Measurements from ENCODE around the gene FOLR3. TPM values are rescaled to one million over a fixed set of nuclear protein-coding genes. Genes with fewer than 3 reads are reported as not detected.

FOLR3 gene
- total and polyA plus RNA-seq, 2 experiments from 2014 or later = not detected

- H3K9me3 Mint-ChIP-seq = no peaks in the 10 kb centered on the region
- Histone ChIP-seq H2AFZ (no peak overlapping the region), H3F3A (replicated peaks; ENCODE audit: low read depth) (no peaks in the 10 kb centered on the region), H3K9me2 (ENCODE audit: insufficient read depth) (no peaks in the 10 kb centered on the region), H3K27me3 (ENCODE audit: insufficient read depth) (no peaks in the 10 kb centered on the region), H3K4me3 (no peak overlapping the region), H3K4me1 (ENCODE audit: insufficient read depth) (no peaks in the 10 kb centered on the region), H3K4me2 (no peak overlapping the region), H3K36me3 (ENCODE audit: insufficient read depth) (no peaks in the 10 kb centered on the region), H3K27ac (ENCODE audit: low read depth) (no peak overlapping the region), H4K20me1 (replicated peaks; ENCODE audit: insufficient read depth) (no peaks in the 10 kb centered on the region), H3K79me2 (replicated peaks; ENCODE audit: insufficient read depth) (no peaks in the 10 kb centered on the region)
- no peak for TF ChIP-seq CTCF (conservative IDR thresholded peaks at IDR 0.05; ENCODE audit: low read depth in 2 of 2)
- DNase-seq (ENCODE audit: low spot score) (no peak), ATAC-seq (no peak)
- no peak overlapping the region for H3K4me3 Mint-ChIP-seq
- no peaks in the 10 kb centered on the region for H3K36me3 Mint-ChIP-seq (ENCODE audit: low read depth)
- H3K4me1 Mint-ChIP-seq = no peaks in the 10 kb centered on the region
- no peak overlapping the region for H3K27ac Mint-ChIP-seq
- H3K27me3 Mint-ChIP-seq (ENCODE audit: insufficient read depth, low read depth, poor library complexity) = peaks cover 10% of the 10 kb centered on the region
These were observed 37.8 kb downstream of the FOLR3 start for GRCh38 chr11:72173291-72173690.

GRCh38 chr11:72174302-72175070 is 39.0 kb downstream of the FOLR3 start:
- DNase-seq (ENCODE audit: low spot score) (no peak), ATAC-seq (no peak)
- no peak overlapping the region for H2AFZ ChIP-seq
- no peaks in the 10 kb centered on the region for H3K9me2 ChIP-seq (ENCODE audit: insufficient read depth)
- H3K36me3 ChIP-seq (ENCODE audit: insufficient read depth) = no peaks in the 10 kb centered on the region
- no peaks in the 10 kb centered on the region for H3K79me2 ChIP-seq (replicated peaks; ENCODE audit: insufficient read depth)
- no peaks in the 10 kb centered on the region for H3K4me1 ChIP-seq (ENCODE audit: insufficient read depth)
- Mint-ChIP-seq H3K27ac (no peak overlapping the region), H3K9me3 (no peaks in the 10 kb centered on the region), H3K4me1 (no peaks in the 10 kb centered on the region), H3K4me3 (no peak overlapping the region), H3K36me3 (ENCODE audit: low read depth) (no peaks in the 10 kb centered on the region), H3K27me3 (ENCODE audit: insufficient read depth, low read depth, poor library complexity) (peaks cover 7% of the 10 kb centered on the region)
- no peak overlapping the region for H3K4me2 ChIP-seq
- no peaks in the 10 kb centered on the region for H3K27me3 ChIP-seq (ENCODE audit: insufficient read depth)
- H4K20me1 ChIP-seq (replicated peaks; ENCODE audit: insufficient read depth) = no peaks in the 10 kb centered on the region
- no peak overlapping the region for H3K4me3 ChIP-seq
- H3F3A ChIP-seq (replicated peaks; ENCODE audit: low read depth) = no peaks in the 10 kb centered on the region
- H3K27ac ChIP-seq (ENCODE audit: low read depth) = no peak overlapping the region
- TF ChIP-seq STAT1 (IDR thresholded peaks at IDR 0.05; ENCODE audit: unreplicated experiment) (no peak), EZH2 (IDR thresholded peaks at IDR 0.05; ENCODE audit: low read depth, unreplicated experiment) (no peak), CREB1 (CRISPR knock-in tag; IDR thresholded peaks at IDR 0.05; ENCODE audit: low read depth) (no peak), NANOG (IDR thresholded peaks at IDR 0.05; ENCODE audit: borderline replicate concordance) (no peak), POLR2AphosphoS5 (IDR thresholded peaks at IDR 0.05; ENCODE audit: low read depth) (no peak), REST (IDR thresholded peaks at IDR 0.05; ENCODE audit: unreplicated experiment) (no peak), EZH2phosphoT487 (IDR thresholded peaks at IDR 0.05; ENCODE audit: unreplicated experiment) (no peak), ZNF462 (CRISPR knock-in tag; IDR thresholded peaks at IDR 0.05) (no peak), ZNF114 (CRISPR knock-in tag; IDR thresholded peaks at IDR 0.05) (no peak)

Data from GM23338 (cell line).